ENCODE measurements around the gene GLB1L2.

The GLB1L2 gene

GRCh38 chr11:134406264-134407185 is 74.7 kb downstream of the GLB1L2 start:
- DNase-seq (ENCODE audit: low spot score): no peak

- peak; percentile 71 for DNase-seq (ENCODE audit: low spot score)
Observed at GRCh38 chr11:134407321-134407828, 75.6 kb downstream of the GLB1L2 start.

- no peak for DNase-seq (ENCODE audit: low spot score)
Observed at GRCh38 chr11:134407923-134408322, 76.1 kb downstream of the GLB1L2 start.

- peak; percentile 75 for DNase-seq (ENCODE audit: low spot score)
Observed at GRCh38 chr11:134409552-134410429, 78.0 kb downstream of the GLB1L2 start.

- DNase-seq (ENCODE audit: low spot score): no peak
Observed at GRCh38 chr11:134410766-134411165, 79.0 kb downstream of the GLB1L2 start.

- DNase-seq (ENCODE audit: low spot score): peak; percentile 95
Observed at GRCh38 chr11:134412203-134413042, 80.6 kb downstream of the GLB1L2 start, which contains the start of gene B3GAT1. Gene B3GAT1, minus strand, starts transcription at chr11:134412242. Its CDS starts 24,583 bp downstream, at chr11:134387659.

- DNase-seq (ENCODE audit: low spot score): no peak
Observed at GRCh38 chr11:134413043-134413825, 81.4 kb downstream of the GLB1L2 start.

GRCh38 chr11:134413826-134414731 is 82.3 kb downstream of the GLB1L2 start:
- no peak for DNase-seq (ENCODE audit: low spot score)

- peak; percentile 72 for DNase-seq (ENCODE audit: low spot score)
Observed at GRCh38 chr11:134414766-134415765, 83.3 kb downstream of the GLB1L2 start.

- DNase-seq (ENCODE audit: low spot score): no peak
Observed at GRCh38 chr11:134416726-134417125, 84.9 kb downstream of the GLB1L2 start.

- DNase-seq (ENCODE audit: low spot score): no peak
Observed at GRCh38 chr11:134417871-134418840, 86.4 kb downstream of the GLB1L2 start.

GRCh38 chr11:134423106-134423505 is 91.3 kb downstream of the GLB1L2 start:
- DNase-seq (ENCODE audit: low spot score): no peak

GRCh38 chr11:134425413-134425812 is 93.6 kb downstream of the GLB1L2 start:
- peak; percentile 36 for DNase-seq (ENCODE audit: low spot score)
